ENCODE results near the gene SLIT2. TPM values are rescaled to one million over a fixed set of nuclear protein-coding genes. Genes with fewer than 3 reads are reported as not detected.

Gene SLIT2
- total RNA-seq, 3 donors from 2014 or later (not counting 1 experiment from before 2014, with no cell fraction given) = not detected

GRCh38 chr4:20266215-20267082, 14.7 kb downstream of the SLIT2 start:
- Mint-ChIP-seq H3K9me3 (peaks cover 0 to 4% of the 10 kb centered on the region in 2 donors), H3K27ac (no peak overlapping the region), H3K4me1 (no peaks in the 10 kb centered on the region), H3K36me3 (no peaks in the 10 kb centered on the region), H3K4me3 (no peak overlapping the region), H3K27me3 (ENCODE audit: low read depth in 2 of 2) (no peaks in the 10 kb centered on the region)
- no peaks in the 10 kb centered on the region for H3K27me3 ChIP-seq (ENCODE audit: control insufficient read depth, insufficient read depth, low read length)
- H3K9me3 ChIP-seq (ENCODE audit: control insufficient read depth, insufficient read depth, low read length) = no peaks in the 10 kb centered on the region
- no peak overlapping the region for H3K4me3 ChIP-seq (ENCODE audit: low read length)
- no peak for DNase-seq
- no peak for ATAC-seq
- no peak for TF ChIP-seq CTCF (IDR thresholded peaks at IDR 0.05)
- WGBS (ENCODE audit: insufficient coverage) = 45% methylated on average over 3 of the region's 4 CpGs
- H3K27ac ChIP-seq (ENCODE audit: low read length) = no peak overlapping the region
- H3K4me1 ChIP-seq (ENCODE audit: control insufficient read depth, insufficient read depth, low read length) = no peaks in the 10 kb centered on the region
- H3K36me3 ChIP-seq (ENCODE audit: control insufficient read depth, insufficient read depth, low read length) = no peaks in the 10 kb centered on the region
- intact Hi-C loops (cut with micrococcal nuclease) = no loop called here

- TF ChIP-seq CTCF (IDR thresholded peaks at IDR 0.05) = no peak
- intact Hi-C loops (cut with micrococcal nuclease) = no loop called here
- Histone ChIP-seq H3K27me3 (ENCODE audit: control insufficient read depth, insufficient read depth, low read length) (no peaks in the 10 kb centered on the region), H3K27ac (ENCODE audit: low read length) (no peak overlapping the region), H3K36me3 (ENCODE audit: control insufficient read depth, insufficient read depth, low read length) (no peaks in the 10 kb centered on the region), H3K4me3 (ENCODE audit: low read length) (no peak overlapping the region), H3K4me1 (ENCODE audit: control insufficient read depth, insufficient read depth, low read length) (no peaks in the 10 kb centered on the region), H3K9me3 (ENCODE audit: control insufficient read depth, insufficient read depth, low read length) (no peaks in the 10 kb centered on the region)
- no peak overlapping the region for H3K27ac Mint-ChIP-seq
- no peak overlapping the region for H3K4me3 Mint-ChIP-seq
- H3K9me3 Mint-ChIP-seq = peaks cover 0 to 4% of the 10 kb centered on the region in 2 donors
- no peaks in the 10 kb centered on the region for H3K27me3 Mint-ChIP-seq (ENCODE audit: low read depth in 2 of 2)
- H3K36me3 Mint-ChIP-seq = no peaks in the 10 kb centered on the region
- no peaks in the 10 kb centered on the region for H3K4me1 Mint-ChIP-seq
- ATAC-seq (no peak), DNase-seq (no peak)
These were observed 16.3 kb downstream of the SLIT2 start for GRCh38 chr4:20268028-20268427.

DNA sequence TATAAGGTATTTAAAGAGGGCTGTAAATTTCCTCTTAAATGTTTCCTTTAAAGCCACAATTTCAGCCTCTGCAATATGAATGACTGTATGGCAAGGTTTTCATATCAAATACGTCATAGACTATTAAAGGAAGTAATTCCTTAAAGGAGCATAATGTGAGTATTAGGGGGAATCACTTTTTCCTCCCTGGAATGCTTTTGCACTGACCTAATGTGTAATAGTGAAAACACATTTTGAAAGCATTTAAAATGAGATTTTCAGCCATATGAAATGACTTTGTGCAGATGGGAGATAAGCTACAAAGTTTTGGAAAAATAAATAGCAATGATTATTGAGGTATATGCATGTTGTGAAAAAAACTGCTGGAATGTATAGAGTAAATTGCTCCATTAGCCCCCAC, 17.6 kb downstream of the SLIT2 start:
- WGBS (ENCODE audit: insufficient coverage) = 88% methylated on average over 1 of the region's 1 CpG

More for the DNA sequence above, 17.6 kb downstream of the SLIT2 start:
- H3K4me3 Mint-ChIP-seq = no peak overlapping the region
- no peaks in the 10 kb centered on the region for H3K27me3 Mint-ChIP-seq (ENCODE audit: low read depth in 2 of 2)
- peaks cover 0 to 4% of the 10 kb centered on the region in 2 donors for H3K9me3 Mint-ChIP-seq
- no peak for DNase-seq
- ATAC-seq = no peak
- no peak overlapping the region for H3K27ac Mint-ChIP-seq
- Histone ChIP-seq H3K9me3 (ENCODE audit: control insufficient read depth, insufficient read depth, low read length) (no peaks in the 10 kb centered on the region), H3K36me3 (ENCODE audit: control insufficient read depth, insufficient read depth, low read length) (no peaks in the 10 kb centered on the region), H3K4me3 (ENCODE audit: low read length) (no peak overlapping the region), H3K27me3 (ENCODE audit: control insufficient read depth, insufficient read depth, low read length) (no peaks in the 10 kb centered on the region), H3K4me1 (ENCODE audit: control insufficient read depth, insufficient read depth, low read length) (no peaks in the 10 kb centered on the region), H3K27ac (ENCODE audit: low read length) (no peak overlapping the region)
- no peaks in the 10 kb centered on the region for H3K36me3 Mint-ChIP-seq
- no peak for TF ChIP-seq CTCF (IDR thresholded peaks at IDR 0.05)
- intact Hi-C loops (cut with micrococcal nuclease) = no loop called here
- H3K4me1 Mint-ChIP-seq = no peaks in the 10 kb centered on the region

All from natural killer cell (primary cell).